GM20431 (cell line): ENCODE results near the gene PDZD2.

Source experiments
- in situ Hi-C: fragments of 300-500 bp; cut with MseI, MboI; formaldehyde crosslinking; loops from one replicate; pipeline ENCODE4 v1.15.0; 2020; ENCODE audit warnings: low sequenced_read_pairs; ENCODE audit not compliant: unreplicated experiment

Gene PDZD2

DNA sequence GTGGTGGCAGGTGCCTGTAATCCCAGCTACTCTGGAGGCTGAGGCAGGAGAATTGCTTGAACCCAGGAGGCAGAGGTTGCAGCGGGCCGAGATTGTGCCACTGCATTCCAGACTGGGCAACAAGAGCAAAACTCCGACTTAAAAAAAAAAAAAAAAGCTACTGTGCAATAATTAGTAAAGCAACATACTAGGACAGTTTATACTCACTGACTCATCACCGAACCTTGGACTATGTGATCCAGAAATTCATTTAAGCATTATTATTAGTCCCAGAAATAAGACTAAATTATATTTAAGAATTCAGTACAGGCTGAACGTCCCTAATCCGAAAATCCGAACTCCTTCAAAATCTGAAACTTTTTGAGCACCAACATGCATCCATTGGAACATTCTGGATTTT lies 497.4 kb downstream of the PDZD2 start:
- in situ Hi-C loops = no loop called here

DNA sequence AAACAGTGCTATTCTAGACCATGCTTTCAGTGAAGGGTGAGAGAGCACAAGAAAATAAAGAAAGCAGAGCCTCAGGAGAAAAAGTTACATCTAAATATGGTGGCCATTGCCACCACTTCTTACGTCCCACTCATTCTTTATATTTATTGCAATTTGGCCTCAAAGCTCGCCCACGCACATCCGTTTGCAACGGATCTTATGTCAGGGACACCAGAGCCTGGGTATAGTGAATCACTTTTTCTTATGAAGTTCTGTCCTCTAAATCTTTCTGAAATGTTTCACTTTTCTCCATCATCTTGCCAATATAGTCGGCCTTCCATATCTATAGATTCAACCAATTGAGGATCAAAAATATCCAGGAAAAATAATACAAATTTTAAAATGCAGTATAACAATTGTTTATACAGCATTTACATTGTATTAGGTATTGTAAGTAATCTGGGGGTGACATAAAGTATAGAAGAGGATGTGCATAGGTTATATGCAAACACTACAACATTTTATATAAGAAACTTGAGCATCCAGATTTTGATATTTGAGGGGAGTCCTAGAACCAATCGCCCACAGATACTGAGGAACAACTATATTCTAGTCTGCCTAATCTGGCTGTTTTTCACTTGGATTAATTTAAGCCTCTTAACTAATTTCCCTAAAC lies 500.0 kb downstream of the PDZD2 start:
- in situ Hi-C loops = no loop called here

- in situ Hi-C loops = no loop called here
These were observed 504.9 kb downstream of the PDZD2 start for GRCh38 chr5:32143617-32144377.

DNA sequence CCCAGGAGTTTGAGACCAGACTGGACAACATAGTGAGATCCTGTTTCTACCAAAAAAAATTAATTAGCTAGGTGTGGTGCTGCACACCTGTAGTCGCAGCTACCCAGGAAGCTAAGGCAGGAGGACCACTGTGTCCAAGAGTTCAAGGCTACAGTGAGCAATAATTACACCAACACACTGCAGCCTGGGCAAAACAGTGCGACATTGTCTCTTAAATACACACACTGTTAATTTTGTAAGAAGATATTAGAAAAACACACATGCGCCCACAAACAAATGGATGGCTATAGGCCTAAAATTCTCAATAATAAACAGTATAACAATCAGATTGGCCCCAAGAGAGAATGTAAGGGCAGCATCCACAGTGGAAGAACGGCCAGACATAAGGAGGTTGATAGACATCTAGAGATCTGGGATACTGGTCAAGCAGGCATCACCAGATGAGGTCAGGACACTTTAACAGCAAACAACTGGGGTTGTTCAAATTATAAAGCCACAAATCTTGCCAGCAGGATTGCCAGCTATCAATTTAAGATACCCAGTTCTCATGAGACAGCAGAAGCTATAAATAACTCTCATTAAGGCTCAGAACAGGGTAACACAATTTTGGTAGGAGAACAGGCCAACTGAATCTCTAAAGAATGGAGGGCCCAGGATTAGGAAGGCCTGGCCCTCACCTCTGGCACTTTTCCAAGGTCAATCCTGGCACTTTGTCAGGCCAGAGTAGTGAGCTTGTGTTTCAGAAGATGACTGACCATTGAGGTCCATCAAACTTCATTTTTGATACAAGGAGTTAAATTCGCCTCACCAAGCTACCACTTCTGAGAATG lies 505.7 kb downstream of the PDZD2 start:
- in situ Hi-C loops = no loop called here

GRCh38 chr5:32145378-32145777 lies 506.4 kb downstream of the PDZD2 start:
- in situ Hi-C loops = no loop called here

DNA sequence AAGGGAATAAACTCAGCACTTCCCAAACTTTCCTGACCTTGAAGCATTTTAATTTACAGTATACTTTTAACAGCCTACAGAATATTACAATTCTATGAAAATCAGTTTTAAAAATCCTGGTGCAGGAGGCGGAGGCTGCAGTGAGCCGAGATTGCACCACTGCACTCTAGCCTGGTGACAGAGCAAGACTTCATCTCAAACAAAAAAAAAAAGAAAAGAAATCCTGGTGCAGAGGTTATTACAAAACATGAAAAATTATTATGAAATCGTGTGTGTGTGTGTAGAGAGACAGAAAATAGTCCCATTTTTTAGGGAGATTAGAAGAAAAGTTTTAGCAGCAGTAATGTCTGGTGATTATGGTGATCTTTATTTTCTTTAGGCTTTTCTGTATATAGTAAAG lies 508.3 kb downstream of the PDZD2 start:
- in situ Hi-C loops = no loop called here

GRCh38 chr5:32147959-32148358 lies 509.0 kb downstream of the PDZD2 start:
- in situ Hi-C loops = no loop called here

- in situ Hi-C loops = no loop called here
These were observed 511.4 kb downstream of the PDZD2 start for GRCh38 chr5:32150366-32150765.

DNA sequence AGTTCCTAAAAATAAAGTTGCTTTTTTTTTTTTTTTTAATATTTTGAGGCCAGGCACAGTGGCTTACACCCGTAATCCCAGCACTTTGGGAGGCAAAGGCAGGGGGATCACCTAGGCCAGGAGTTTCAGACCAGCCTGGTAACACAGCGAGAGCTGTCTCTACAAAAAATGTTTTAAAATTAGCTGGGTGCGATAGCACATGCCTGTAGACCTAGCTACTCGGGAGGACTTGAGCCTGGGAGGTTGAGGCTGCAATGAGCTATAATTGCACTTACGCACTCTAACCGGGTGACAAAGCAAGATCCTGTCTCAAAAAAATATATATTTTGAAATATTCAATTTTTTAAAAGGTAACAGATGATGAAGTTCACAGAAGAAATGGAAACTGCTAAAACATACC lies 512.3 kb downstream of the PDZD2 start:
- in situ Hi-C loops = no loop called here

DNA sequence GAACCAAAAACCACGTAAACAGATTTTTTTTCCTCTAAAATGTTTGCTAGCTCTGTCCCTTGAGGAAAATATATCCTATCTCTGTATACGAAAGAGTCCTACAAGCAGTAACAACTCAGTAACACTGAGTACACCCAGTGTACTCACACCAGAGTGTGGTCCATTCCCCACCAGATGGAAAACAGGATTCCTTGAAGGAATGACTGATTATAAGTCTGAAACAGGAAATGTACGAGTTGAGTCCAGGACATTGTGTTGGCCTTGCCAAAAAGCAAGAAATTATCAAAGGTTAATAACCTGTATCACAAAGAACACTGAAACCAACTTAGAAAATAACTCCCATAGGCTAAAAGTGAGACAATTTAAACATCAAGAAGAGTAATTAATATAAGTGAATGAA lies 514.8 kb downstream of the PDZD2 start:
- in situ Hi-C loops = no loop called here

DNA sequence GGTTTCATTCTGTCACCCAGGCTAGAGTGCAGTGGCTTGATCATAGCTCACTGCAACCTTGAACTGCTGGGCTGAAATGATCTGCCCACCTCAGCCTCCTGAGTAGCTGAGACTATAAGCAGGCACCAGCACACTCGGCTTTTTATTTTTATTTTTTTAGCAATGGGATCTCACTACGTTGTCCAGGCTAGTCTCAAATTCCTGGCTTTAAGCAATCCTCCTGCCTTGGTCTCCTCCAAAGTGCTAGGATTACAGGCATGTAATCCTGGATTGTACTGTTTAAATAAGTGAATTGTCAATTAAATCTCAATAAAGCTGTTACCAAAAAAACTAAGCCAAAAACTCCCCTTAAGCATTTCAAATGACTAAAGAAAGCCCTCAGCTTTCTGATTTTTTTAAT lies 516.3 kb downstream of the PDZD2 start:
- in situ Hi-C loops = no loop called here

GRCh38 chr5:32156635-32157034 lies 517.7 kb downstream of the PDZD2 start:
- in situ Hi-C loops = no loop called here

- in situ Hi-C loops = no loop called here
These were observed 518.1 kb downstream of the PDZD2 start for GRCh38 chr5:32157078-32157477.

DNA sequence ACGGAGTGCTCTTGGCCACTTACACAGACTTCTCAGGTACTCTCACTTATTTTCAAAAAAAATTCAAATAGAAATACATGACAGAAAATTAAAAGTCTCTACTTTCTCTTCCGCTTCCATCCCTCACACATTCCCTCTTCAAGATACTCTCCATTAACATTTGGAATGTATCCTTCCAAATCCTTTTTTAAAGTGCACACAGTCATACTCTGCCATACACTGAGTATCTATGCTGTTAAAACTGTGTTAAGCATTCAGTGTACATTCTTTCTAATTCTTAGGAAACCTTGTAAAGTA lies 519.7 kb downstream of the PDZD2 start:
- in situ Hi-C loops = no loop called here

GRCh38 chr5:32159328-32160072 lies 520.6 kb downstream of the PDZD2 start:
- in situ Hi-C loops = no loop called here

- in situ Hi-C loops = no loop called here
These were observed 521.3 kb downstream of the PDZD2 start for GRCh38 chr5:32160228-32160627.
